Calu3 (cell line): Measurements from ENCODE around the gene HYAL3. TPM values are rescaled to one million over a fixed set of nuclear protein-coding genes. Genes with fewer than 3 reads are reported as not detected.

ENCODE experiments used
- BruUV-seq: library from RNA; stranded (reverse); fragments of 400-500 nt; replicated peaks from 2 replicates; lab custom pipeline; 2021; lab: Mats Ljungman, UMichigan
- CTCF ChIA-PET: fragments of 300-600 bp; sonication (Branson Sonifier 250); formaldehyde crosslinking; loops from one replicate; lab custom pipeline; 2022; ENCODE audit warnings: antibody characterized with exemption; lab: Charles Lee
- DNase-seq: peaks from one replicate; pipeline ENCODE4 v3.0.0; 2022
- H3K27ac Mint-ChIP-seq: one replicate; pipeline ENCODE4 v1.8.0; 2022; ENCODE audit warnings: mixed read lengths; ENCODE audit not compliant: unreplicated experiment
- H3K27me3 Mint-ChIP-seq: one replicate; pipeline ENCODE4 v1.8.0; 2022; ENCODE audit warnings: mixed read lengths; ENCODE audit not compliant: unreplicated experiment
- H3K36me3 Mint-ChIP-seq: one replicate; pipeline ENCODE4 v1.8.0; 2022; ENCODE audit warnings: mild to moderate bottlenecking, moderate library complexity, mixed read lengths; ENCODE audit not compliant: insufficient read depth, unreplicated experiment
- H3K4me1 Mint-ChIP-seq: one replicate; pipeline ENCODE4 v1.8.0; 2022; ENCODE audit warnings: mild to moderate bottlenecking, low read depth, mixed read lengths; ENCODE audit not compliant: unreplicated experiment
- H3K4me3 Mint-ChIP-seq: one replicate; pipeline ENCODE4 v1.8.0; 2022; ENCODE audit warnings: mild to moderate bottlenecking, low read depth, moderate library complexity, mixed read lengths; ENCODE audit not compliant: unreplicated experiment
- H3K9me3 Mint-ChIP-seq: one replicate; pipeline ENCODE4 v1.8.0; 2022; ENCODE audit warnings: low read depth, mixed read lengths; ENCODE audit not compliant: unreplicated experiment
- intact Hi-C: fragments of 100-400 bp; cut with micrococcal nuclease; formaldehyde crosslinking; loops from one replicate; pipeline ENCODE4 v1.10.0; 2022; ENCODE audit not compliant: unreplicated experiment
- total RNA-seq: library from RNA; stranded (reverse); gene quantifications from 2 replicates; pipeline ENCODE4 v1.2.3, GENCODE V29; 2022
- TF ChIP-seq, protein P1 (sequence below): fragments of 200-600 bp; IDR thresholded peaks from one replicate; pipeline ENCODE4 v1.8.0; 2022; ENCODE audit warnings: antibody characterized with exemption; ENCODE audit not compliant: unreplicated experiment

The HYAL3 gene
- total RNA-seq, 1 experiment from 2014 or later: 5.5 TPM

DNA sequence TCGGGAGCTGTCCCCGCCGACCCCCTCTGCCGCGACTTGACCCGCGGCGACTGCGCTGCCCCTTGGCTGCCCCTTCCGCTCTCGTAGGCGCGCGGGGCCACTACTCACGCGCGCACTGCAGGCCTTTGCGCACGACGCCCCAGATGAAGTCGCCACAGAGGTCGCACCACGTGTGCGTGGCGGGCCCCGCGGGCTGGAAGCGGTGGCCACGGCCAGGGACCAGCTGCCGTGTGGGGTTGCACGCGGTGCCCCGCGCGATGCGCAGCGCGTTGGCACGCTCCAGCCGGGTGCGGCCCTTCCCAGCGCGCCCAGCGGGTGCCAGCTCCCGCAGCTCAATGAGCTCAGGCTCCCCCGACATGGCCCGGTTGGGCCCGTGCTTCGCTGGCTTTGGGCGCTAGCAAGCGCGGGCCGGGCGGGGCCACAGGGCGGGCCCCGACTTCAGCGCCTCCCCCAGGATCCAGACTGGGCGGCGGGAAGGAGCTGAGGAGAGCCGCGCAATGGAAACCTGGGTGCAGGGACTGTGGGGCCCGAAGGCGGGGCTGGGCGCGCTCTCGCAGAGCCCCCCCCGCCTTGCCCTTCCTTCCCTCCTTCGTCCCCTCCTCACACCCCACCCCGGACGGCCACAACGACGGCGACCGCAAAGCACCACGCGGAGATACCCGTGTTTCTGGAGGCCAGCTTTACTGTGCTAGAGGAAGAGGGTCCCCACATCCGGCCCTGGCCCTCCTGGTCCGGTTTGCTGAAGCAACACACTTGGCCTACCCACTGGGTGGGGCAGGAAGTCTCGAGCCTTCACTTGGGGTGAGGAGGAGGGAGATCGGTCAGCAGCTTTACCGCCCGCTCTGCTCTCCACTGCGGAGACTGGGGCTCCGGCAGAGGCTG is 41.5 kb upstream of the HYAL3 start, which contains the start of gene RASSF1:
TSS of gene RASSF1 (minus strand) at position 389 of the 882 bp plus-strand sequence. CDS start at position 358, 31 bp downstream.
- peaks cover 31% of the 10 kb centered on the region for H3K27me3 Mint-ChIP-seq
- H3K4me3 Mint-ChIP-seq: peak within 1 kb of the TSS; percentile 59
- BruUV-seq: no TSS peak
- no peak for DNase-seq
- H3K9me3 Mint-ChIP-seq: no peaks in the 10 kb centered on the region
- peaks cover 31% of the 10 kb centered on the region for H3K36me3 Mint-ChIP-seq
- H3K27ac Mint-ChIP-seq: peak within 1 kb of the TSS; percentile 17
- H3K4me1 Mint-ChIP-seq: peaks cover 13% of the 10 kb centered on the region
- TF ChIP-seq, protein P1, sequence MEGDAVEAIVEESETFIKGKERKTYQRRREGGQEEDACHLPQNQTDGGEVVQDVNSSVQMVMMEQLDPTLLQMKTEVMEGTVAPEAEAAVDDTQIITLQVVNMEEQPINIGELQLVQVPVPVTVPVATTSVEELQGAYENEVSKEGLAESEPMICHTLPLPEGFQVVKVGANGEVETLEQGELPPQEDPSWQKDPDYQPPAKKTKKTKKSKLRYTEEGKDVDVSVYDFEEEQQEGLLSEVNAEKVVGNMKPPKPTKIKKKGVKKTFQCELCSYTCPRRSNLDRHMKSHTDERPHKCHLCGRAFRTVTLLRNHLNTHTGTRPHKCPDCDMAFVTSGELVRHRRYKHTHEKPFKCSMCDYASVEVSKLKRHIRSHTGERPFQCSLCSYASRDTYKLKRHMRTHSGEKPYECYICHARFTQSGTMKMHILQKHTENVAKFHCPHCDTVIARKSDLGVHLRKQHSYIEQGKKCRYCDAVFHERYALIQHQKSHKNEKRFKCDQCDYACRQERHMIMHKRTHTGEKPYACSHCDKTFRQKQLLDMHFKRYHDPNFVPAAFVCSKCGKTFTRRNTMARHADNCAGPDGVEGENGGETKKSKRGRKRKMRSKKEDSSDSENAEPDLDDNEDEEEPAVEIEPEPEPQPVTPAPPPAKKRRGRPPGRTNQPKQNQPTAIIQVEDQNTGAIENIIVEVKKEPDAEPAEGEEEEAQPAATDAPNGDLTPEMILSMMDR: no peak
- CTCF ChIA-PET: interaction anchor here (0.6 kb wide), 1 partner anchor 59 kb away, joined by 5 read pairs; no protein-coding TSS in a partner anchor
- intact Hi-C loops: no loop called here

DNA sequence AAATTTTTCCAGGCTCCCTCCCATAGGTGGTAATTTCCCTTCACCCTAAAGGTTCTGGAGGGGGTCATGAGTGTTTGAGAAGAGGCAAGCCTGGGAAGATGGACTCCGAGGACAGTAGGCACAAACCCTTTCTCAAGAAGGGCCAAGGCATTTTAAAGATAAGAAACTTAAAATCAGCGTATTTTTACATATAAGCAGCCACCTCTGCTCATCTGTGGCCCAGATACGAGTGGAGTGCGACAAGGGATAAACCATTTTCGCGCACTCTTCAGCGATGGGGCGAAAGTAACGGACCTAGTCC is 40.9 kb upstream of the HYAL3 start:
- H3K4me3 Mint-ChIP-seq: peak overlapping the region; percentile 59
- DNase-seq: no peak
- H3K36me3 Mint-ChIP-seq: peaks cover 37% of the 10 kb centered on the region
- CTCF ChIA-PET: no interaction called here
- H3K9me3 Mint-ChIP-seq: no peaks in the 10 kb centered on the region
- H3K27me3 Mint-ChIP-seq: peaks cover 31% of the 10 kb centered on the region
- TF ChIP-seq, protein P1: no peak
- no TSS peak for BruUV-seq
- H3K4me1 Mint-ChIP-seq: peaks cover 11% of the 10 kb centered on the region
- intact Hi-C loops: no loop called here
- H3K27ac Mint-ChIP-seq: no peak overlapping the region

DNA sequence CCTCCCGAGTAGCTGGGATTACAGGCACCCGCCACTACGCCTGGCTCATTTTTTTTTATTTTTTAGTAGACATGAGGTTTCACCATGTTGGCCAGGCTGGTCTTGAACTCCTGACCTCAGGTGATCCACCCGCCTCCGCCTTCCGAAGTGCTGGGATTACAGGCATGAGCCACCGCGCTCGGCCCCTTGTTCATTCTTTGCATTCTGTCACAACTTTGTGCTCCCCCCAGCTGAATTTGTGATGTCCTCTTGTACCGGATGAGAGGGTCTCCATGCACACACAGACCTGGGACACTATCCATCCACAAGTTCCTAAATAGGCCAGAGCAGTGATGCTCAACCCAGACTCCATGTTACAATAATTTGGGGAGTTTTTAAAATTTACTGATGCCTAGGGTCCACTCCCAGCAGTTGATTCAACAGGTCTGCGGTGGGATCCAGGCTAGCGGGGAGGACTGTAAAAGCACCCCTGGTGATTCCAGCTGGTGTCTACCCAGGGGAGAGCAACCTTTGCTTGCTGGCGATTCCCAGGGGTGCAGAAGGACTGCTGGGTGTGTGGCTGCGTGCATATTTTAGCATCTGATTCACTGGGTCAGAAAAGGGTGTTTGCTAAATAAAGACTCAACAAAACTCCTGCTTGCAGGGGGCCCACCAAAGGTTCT is 40.4 kb upstream of the HYAL3 start:
- intact Hi-C loops: no loop called here
- H3K27ac Mint-ChIP-seq: peak overlapping the region; percentile 17
- peaks cover 11% of the 10 kb centered on the region for H3K4me1 Mint-ChIP-seq
- TF ChIP-seq, protein P1: no peak
- H3K9me3 Mint-ChIP-seq: no peaks in the 10 kb centered on the region
- no peak for DNase-seq
- peaks cover 37% of the 10 kb centered on the region for H3K36me3 Mint-ChIP-seq
- H3K27me3 Mint-ChIP-seq: peaks cover 31% of the 10 kb centered on the region
- H3K4me3 Mint-ChIP-seq: peak overlapping the region; percentile 59
- CTCF ChIA-PET: interaction anchor here (0.7 kb wide), 1 partner anchor 40 kb away, joined by 7 read pairs; the partner anchor contains the start of genes HYAL3 and NAA80
- no TSS peak for BruUV-seq

DNA sequence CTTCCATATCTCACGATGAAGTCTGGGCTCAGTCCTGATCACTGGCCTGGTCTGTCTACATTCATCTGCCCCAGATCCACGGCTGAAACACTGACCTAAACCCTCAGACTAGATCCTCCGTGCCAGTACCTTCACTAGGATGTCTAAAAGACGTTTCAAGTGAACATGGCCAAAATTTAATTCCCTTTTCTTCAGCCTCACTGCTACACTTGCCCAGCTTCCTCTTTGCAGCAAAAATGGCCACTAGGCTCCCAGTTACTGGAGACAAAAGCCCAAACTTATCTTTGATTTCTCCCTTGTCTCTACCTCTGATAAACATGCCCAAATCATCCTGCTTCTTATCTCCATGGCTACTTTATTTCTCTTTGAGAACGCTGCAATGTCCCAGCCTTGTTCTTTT is 39.8 kb upstream of the HYAL3 start:
- H3K27ac Mint-ChIP-seq: no peak overlapping the region

More for the DNA sequence above, 39.8 kb upstream of the HYAL3 start:
- no TSS peak for BruUV-seq
- H3K27me3 Mint-ChIP-seq: peaks cover 25% of the 10 kb centered on the region
- CTCF ChIA-PET: interaction anchor here (0.6 to 2.7 kb wide), 4 partner anchors 12 to 258 kb away, joined by 4 to 15 read pairs (median 6); partner anchors contain the start of genes CYB561D2, HYAL3, NAA80 and NPRL2
- H3K36me3 Mint-ChIP-seq: peaks cover 37% of the 10 kb centered on the region
- DNase-seq: no peak
- H3K4me1 Mint-ChIP-seq: peaks cover 11% of the 10 kb centered on the region
- no peaks in the 10 kb centered on the region for H3K9me3 Mint-ChIP-seq
- TF ChIP-seq, protein P1: no peak
- H3K4me3 Mint-ChIP-seq: peak overlapping the region; percentile 93
- intact Hi-C loops: no loop called here
